GM23248 (cell line): ENCODE results near the gene COL27A1.

Experiments used
- EZH2 ChIP-seq: fragments of 200-600 bp; sonication (generic); IDR thresholded peaks from 2 replicates; pipeline ENCODE4 v1.6.1; 2018; ENCODE audit warnings: antibody characterized with exemption, mild to moderate bottlenecking; ENCODE audit not compliant: insufficient read depth, poor library complexity, severe bottlenecking
- EZH2phosphoT487 ChIP-seq: fragments of 200-600 bp; sonication (generic); IDR thresholded peaks from 2 replicates; pipeline ENCODE4 v1.6.1; 2018; ENCODE audit warnings: antibody characterized with exemption, moderate library complexity, mild to moderate bottlenecking, low read depth; ENCODE audit not compliant: insufficient read depth

DNA sequence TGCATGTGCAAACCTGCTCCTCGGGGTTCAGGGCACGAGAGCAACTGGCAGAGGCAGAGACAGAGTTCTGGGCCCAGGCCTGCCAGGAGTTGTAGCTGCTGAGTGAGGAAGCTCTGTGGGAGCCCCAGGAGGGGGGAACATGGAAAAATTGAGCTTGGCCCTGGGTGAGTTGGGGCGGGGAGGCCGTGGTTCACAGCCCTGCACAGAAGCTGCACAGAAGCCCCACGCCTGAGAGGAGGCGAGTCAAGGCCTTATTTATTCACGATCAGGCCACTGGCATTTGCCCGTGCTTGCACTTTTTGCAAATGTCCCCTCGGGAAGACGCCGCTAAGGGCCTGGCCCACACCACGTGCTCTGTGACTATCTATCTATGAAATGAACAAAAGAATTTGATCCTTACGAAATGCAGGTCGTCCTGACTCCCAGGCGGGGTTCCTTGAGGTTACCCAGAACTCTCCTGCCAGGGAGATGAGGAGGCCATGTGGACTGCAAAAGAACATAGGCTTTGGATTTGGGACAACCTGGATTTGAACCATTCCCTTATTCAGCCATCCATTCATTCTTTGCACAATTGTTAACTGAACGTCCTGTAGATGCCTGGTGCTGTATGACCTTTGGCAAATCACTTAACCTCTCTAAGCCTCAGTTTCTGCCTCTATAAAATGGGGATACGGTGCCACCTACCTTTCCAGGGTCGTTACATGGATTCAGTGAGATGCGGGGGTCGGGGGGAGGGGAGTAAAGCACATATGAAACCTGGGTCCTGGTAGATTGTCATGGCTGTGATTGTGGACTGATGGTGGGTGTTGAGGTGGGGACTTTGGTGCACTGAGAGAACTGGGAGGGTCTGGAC is 17.9 kb downstream of the COL27A1 start:
- TF ChIP-seq EZH2 = no peak
- no peak for TF ChIP-seq EZH2phosphoT487
